ENCODE data around the gene DRD4. TPM values are rescaled to one million over a fixed set of nuclear protein-coding genes. Genes with fewer than 3 reads are reported as not detected.
A peak's percentile ranks its signal among the peaks of the same experiment; 100 is the strongest.

The DRD4 gene
- total RNA-seq (2014; rRNA removed; shearing (Covaris generic)) = not detected in 2 replicates

DNA sequence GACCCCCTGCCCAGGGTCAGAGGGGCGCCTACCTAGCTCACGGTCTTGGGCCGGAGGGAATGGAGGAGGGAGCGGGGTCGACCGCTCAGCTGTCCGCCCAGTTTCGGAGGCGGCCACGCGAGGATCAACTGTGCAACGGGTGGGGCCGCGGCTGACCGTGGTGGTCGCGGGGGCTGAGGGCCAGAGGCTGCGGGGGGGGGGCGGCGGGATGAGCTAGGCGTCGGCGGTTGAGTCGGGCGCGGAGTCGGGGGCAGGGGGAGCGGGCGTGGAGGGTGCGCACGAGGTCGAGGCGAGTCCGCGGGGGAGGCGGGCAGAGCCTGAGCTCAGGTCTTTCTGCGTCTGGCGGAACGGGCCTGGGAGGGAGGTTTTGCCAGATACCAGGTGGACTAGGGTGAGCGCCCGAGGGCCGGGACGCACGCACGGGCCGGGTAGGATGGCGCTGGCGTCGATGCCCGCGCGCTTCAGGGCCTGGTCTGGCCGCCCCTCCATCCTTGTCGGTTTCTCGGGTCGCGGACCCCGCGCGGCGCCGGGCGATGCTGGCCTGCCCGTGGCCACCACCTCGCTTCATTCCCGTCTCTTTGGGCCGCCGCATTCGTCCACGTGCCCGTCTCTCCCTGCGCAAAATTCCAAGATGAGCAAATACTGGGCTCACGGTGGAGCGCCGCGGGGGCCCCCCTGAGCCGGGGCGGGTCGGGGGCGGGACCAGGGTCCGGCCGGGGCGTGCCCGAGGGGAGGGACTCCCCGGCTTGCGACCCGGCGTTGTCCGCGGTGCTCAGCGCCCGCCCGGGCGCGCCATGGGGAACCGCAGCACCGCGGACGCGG lies at the start of gene DRD4:
Gene DRD4, plus strand, starts transcription at position 759 of the 822 bp plus-strand sequence. Its CDS starts 36 bp downstream, at position 795.
- DNase-seq (ENCODE audit: low spot score) = no peak

DNA sequence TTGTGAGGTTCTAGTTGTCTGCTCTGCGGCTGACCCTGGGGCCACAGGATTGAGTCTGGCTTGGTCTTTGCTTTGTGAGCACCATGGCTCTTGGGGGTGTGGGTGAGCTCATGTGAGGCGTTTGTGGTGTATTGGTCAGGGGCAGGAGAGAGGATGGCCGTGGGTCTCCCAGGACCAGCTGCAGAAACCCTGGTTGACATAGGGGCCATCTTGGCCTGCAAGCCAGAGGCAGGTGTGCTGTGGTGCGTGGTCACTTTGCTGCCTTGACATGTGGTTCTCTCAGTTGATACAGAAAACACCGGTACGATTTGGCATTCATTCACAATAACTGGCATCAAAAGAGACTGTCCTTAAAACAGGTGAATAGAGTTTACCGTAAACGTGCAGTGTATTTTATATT lies 49.5 kb upstream of the DRD4 start:
- no peak for DNase-seq (ENCODE audit: low spot score)

DNA sequence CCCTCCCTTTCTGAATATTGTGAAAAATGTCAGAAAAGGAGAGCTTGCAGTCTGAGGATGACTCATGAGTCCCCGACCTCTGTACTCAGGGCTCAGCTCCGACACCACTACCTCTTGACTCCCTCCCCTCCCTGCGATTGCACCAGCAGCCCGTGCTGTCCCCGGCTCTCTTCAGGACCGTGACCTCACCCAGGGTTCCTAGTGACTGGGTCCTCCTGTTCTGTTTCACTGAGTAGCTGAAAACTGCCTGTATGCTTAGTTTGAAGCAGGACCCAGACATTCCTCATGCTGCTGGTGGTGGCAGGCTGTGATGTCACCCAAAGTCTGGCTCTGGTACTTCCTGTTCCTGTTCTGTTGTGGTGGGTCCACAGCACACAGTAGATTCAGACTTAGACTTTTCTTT lies 49.1 kb upstream of the DRD4 start:
- no peak for DNase-seq (ENCODE audit: low spot score)

DNA sequence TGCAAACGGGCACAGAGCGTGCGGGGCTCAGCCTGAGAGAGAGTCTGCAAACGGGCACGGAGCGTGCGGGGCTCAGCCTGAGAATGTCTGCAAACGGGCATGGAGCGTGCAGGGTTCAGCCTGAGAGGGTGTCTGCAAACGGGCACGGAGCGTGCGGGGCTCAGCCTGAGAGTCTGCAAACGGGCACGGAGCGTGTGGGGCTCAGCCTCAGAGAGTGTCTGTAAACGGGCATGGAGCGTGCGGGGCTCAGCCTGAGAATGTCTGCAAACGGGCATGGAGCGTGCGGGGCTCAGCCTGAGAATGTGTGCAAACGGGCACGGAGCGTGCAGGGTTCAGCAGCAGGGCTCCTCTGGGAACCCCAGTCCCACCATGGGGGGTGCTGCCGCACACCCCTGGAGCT lies 47.3 kb upstream of the DRD4 start:
- no peak for DNase-seq (ENCODE audit: low spot score)

DNA sequence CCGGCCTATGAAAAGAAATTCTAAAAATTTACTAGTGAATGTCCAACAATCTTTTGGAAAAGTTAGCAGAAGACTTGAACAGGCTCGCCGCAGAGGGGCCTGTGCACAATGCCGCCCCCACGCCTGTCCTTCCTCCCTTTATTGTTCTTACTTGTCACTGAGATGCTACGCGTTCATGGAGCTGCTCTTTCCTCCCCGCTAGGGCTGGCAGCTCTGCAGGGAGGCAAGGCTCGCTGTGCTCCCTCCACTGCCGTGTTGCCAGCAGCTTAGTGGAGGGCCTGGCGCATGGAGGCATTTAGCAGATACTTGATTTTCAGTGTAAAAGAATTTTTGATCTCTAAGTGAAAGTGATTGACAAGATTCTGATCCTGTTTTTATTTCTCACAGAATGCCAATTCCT lies 46.1 kb upstream of the DRD4 start:
- no peak for DNase-seq (ENCODE audit: low spot score)

DNA sequence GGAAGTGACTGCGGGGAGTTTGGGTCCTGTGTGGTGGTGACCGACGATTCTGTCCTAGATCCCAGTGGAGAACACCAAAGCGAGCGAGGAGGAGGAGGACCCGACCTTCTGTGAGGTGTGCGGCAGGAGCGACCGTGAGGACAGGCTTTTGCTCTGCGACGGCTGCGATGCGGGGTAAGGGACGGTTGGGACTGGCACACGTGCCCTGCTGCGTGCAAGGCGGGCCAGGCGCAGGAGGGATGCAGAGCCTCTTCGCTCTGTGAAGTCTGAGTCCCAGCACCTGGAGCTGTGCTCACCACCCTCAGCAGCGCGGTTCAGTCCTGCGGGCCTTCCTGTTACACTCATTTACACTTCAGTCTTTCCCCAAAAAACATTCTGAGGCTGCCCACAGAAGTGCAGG lies 44.6 kb upstream of the DRD4 start:
- no peak for DNase-seq (ENCODE audit: low spot score)

DNA sequence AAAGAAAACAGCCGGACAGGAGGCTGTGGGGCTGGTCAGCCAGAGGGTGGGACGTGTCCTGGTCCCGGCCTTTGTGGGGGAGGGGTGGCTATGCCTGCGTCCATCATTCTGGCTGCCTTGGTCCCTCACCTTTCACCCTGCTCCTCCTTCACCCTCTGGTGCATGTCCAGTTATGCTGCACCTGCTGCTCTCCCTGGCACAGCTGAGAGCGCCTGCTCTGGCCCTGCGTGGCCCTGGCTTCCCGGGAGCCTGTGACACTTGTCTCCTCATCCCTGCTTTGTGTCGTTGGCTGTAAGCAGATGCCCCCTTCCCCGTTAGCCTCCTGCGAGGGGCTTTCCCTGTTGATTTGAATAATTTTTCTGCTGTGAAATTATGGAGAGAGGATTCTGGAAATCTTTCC lies 44.2 kb upstream of the DRD4 start:
- no peak for DNase-seq (ENCODE audit: low spot score)

DNA sequence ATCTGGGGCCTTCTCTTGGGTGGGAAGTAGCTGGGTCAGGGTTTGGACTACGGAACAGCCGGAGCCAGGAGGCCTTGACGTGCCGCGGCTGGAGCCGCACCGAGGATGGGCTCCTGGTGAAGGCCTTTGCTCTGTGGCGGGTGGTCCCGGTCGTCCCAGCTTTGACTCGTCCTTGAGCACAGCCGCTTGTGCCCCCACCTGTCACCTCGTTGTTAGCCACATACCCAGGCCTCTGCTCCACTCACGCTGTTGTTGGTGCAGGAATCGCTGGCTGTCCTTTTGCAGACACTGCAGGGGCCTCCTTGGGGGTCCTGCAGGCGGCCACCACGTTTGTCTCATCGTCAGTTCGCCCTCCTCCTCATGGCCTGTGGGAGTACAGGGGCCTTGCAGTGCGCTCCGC lies 43.7 kb upstream of the DRD4 start:
- no peak for DNase-seq (ENCODE audit: low spot score)

DNA sequence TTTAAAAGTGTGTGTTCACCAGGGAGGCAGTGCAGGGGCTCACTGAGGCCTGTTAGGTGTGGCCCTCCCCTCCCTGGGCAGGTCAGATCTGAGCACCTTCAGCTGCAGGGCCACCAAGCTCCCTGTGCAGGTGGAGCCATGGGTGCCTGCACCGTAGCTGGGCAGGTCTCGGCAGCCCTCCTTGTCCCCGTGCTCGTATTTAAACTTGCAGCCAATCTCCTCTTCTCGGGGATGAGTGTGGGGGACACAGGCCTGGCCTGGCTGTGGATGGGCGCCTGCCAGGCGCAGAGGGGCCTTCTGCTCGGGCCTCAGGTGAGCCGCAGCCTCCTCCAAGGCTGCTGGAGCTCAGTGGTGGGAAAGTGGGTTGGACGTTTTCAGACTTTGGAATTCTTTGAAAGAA lies 41.7 kb upstream of the DRD4 start:
- no peak for DNase-seq (ENCODE audit: low spot score)

DNA sequence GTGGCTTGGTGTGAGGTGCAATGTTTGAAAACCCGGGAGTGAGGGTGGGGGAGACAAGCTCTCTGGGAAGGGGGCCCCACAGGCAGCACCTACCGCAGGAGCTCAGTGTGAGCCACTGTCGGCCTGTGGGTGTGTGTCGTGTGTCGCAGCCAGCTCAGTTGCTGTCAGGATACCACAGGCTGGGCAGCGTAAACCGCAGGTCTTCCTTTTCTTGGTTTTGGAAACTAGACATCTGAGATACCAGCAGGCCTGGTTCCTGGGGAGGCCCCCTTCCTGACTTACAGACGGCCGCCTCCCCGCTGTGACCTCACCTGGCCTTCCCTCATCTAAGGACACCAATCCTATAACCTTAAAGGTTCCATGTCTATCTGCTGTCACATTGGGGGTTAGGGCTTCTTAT lies 40.7 kb upstream of the DRD4 start:
- no peak for DNase-seq (ENCODE audit: low spot score)

DNA sequence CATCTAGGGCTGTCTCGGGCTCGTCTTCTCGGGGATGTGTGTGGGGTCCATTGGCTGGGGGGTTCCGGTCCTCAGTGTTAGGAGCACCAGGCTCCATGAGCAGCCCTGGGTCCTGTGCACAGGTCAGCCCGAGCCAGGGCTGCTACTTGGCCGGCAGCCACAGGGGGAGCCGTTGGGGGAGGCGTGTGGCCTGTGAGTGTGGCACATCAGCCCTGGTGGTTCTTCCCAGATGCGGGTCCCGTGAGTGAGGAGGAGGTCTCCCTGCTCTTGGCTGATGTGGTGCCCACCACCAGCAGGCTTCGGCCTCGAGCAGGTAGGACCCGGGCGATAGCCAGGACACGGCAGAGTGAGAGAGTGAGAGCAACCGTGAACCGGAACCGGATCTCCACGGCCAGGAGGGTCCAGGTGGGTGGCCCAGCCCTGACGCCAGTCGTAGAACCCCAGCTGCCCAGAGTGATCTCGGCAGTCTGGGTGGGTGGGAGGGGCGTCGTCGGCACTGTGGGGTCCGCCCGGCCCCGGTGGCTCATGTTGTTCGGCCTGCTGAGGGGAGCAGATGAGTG lies 39.8 kb upstream of the DRD4 start:
- no peak for DNase-seq (ENCODE audit: low spot score)

DNA sequence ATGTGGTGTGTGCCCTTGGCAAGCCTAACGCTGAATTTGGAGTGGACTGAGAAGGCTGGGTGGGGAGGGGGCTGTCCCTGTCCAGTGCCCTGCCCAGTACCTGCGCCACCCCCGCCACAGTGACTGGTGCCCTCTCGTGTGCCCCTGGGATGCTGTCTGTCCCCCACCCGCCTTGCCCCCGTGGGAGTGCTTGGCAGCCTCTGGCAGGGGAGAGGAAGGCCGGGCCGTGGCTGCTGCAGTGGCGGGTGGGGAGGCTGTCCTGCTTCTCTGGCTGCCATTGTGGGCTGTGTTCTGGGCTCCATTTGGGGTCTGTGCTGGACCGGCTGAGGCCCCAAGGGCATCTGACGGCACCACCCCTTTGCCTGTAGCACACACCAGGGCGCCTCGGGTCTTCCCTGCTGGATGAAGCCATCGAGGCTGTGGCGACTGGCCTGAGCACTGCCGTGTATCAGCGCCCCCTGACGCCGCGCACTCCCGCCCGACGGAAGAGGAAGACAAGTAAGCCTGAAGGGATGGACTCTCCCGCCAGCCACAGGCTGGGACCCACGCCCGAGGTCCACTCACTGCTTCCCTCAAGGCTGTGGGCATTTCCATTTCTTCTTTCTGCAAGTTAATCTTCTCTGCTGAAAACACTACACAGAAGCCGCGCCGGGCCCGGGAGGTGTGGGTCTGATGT lies 38.9 kb upstream of the DRD4 start:
- no peak for DNase-seq (ENCODE audit: low spot score)

DNA sequence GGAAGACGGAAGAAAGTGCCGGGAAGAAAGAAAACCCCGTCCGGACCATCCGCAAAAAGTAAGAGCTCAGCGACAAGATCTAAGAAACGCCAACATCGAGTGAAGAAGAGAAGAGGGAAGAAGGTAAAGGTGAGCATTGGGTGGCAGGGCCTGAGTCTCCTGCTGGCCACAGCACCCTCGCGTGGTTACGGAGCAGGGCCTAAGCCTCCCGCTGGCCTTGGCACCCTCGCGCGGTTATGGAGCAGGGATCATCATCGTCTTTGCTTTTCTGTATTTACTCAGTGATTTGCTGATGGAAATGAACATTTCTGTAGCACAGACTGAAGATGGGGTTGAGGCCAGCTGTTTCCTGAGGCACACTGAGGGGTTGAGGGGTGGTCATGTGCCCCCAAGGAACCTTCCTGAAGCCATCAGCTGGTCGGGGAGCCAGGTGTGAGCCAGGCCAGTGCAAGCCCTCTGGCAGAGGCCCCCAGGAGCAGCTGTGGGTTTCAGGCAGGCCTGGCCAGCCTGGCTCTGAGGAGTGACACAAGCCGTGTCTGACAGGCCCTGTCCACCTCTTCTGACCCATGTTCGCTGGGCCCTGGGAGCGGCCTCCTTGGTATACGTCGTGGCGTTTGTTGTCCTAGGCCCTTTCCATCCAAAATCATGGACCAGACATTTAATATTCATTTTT lies 35.4 kb upstream of the DRD4 start:
- no peak for DNase-seq (ENCODE audit: low spot score)

DNA sequence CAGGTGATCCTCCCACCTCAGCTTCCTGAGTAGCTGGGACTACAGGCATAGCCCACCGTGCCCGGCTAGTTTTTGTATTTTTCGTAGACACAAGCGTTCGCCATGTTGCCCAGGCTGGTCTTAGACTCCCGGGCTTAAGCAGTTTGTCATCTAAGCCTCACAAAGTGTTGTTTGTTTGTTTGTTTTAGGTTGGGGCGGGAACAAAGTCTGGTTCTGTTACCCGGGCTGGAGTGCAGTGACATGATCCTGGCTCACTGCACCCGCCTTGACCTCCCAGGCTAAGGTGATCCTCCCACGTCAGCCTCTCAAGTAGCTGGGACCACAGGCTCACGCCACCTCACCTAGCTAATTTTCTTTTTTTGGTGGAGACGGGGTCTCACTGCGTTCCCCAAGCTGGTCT lies 33.9 kb upstream of the DRD4 start:
- no peak for DNase-seq (ENCODE audit: low spot score)

DNA sequence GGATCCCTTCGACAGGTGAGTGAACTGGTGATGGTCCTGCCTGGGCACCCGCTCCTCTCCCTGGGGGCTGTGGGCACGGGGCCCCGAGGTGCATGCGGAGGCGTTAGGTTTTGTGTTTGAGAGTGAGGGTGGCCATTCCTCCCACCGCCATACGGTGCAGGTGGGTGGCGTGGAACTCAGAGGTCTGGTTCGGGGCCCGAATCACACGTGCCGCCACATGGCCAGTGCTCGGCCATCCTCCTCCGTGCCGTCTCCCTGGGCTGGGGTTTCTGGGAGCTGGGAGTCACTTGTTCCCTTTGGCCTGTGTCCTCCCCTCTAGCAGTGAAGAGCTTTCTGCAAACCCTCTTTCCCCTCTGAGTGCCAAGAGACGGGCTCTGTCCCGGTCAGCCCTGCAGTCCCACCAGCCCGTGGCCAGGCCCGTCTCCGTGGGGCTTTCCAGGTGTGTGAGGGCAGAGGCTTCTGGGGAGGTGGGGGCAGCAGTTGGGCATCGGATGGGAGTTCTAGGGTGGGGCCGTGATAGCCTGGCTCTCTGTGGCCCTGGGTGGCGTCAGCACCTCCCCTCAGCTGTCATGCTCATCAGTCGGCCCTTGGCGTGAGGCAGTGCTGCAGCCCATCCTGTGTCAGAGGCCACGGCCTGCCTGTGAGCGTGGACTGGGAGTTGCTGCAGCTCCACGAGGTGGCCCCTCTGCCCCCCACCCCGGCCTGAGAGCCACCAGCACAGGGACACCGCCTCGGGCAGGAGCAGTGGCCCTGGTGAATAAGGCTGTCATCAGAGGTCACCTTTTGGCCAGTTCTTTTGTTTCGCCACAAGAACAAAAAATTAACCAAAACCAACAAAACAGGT lies 31.6 kb upstream of the DRD4 start:
- no peak for DNase-seq (ENCODE audit: low spot score)

DNA sequence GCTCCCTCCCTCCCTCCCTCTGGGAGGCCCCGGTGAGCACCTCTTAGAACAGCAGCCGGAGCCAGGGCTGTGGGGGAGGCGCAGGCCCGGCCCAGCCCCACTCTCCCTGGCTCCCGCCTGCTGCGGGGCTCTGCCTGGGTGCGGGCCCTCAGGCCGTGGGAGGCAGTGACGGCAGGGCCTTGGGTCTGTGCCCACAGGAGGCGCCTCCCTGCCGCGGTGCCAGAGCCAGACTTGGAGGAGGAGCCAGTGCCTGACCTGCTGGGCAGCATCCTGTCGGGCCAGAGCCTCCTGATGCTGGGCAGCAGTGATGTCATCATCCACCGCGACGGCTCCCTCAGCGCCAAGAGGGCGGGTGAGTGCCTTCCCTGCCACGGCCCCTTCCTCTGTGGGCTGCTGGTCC lies 30.8 kb upstream of the DRD4 start:
- peak; percentile 97 for DNase-seq (ENCODE audit: low spot score)

DNA sequence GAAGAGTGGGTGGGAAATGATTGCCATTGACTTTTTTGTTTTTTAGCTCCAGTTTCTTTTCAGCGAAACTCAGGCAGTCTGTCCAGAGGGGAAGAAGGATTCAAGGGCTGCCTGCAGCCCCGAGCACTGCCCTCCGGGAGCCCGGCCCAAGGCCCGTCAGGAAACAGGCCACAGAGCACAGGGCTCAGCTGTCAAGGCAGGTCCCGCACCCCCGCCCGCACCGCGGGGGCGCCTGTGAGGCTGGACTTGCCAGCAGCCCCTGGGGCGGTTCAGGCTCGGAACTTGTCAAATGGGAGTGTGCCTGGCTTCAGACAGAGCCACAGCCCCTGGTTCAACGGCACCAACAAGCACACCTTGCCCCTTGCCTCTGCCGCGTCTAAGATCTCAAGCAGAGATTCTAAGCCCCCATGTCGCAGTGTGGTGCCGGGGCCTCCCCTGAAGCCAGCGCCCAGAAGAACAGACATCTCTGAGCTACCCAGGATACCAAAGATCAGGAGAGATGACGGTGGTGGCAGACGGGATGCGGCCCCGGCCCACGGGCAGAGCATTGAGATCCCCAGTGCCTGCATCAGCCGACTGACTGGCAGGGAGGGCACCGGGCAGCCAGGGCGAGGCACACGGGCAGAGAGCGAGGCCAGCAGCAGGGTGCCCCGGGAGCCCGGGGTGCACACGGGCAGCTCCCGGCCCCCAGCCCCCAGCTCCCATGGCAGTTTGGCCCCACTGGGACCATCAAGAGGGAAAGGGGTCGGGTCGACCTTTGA lies 29.9 kb upstream of the DRD4 start:
- DNase-seq (ENCODE audit: low spot score) = no peak

DNA sequence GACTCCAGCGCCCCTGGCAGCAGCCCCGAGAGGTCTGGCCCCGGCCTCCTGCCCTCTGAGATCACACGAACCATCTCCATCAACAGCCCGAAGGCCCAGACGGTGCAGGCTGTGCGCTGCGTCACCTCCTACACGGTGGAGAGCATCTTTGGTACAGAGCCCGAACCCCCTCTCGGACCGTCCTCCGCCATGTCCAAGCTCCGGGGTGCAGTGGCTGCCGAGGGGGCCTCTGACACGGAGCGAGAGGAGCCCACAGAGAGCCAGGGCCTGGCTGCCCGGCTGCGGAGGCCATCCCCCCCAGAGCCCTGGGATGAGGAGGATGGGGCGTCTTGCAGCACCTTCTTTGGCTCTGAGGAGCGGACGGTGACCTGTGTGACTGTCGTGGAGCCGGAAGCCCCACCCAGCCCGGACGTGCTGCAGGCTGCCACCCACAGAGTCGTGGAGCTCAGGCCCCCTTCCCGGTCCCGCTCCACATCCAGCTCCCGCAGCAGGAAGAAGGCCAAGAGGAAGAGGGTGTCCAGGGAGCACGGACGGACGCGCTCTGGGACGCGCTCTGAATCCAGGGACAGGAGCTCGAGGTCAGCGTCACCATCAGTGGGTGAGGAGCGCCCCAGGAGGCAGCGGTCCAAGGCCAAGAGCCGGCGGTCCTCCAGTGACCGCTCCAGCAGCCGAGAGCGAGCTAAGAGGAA lies 29.0 kb upstream of the DRD4 start:
- no peak for DNase-seq (ENCODE audit: low spot score)

DNA sequence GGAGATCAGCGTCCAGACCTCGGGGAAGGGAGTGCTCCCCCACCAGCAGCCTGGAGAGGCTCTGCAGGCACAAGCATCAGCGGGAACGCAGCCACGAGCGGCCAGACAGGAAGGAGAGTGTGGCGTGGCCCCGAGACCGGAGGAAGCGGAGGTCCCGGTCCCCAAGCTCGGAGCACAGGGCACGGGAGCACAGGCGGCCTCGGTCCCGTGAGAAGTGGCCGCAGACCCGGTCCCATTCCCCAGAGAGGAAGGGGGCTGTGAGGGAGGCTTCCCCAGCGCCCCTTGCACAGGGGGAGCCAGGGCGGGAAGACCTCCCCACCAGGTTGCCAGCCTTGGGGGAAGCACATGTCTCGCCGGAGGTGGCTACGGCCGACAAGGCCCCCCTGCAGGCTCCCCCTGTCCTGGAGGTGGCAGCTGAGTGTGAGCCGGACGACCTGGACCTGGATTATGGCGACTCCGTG lies 28.2 kb upstream of the DRD4 start:
- no peak for DNase-seq (ENCODE audit: low spot score)

DNA sequence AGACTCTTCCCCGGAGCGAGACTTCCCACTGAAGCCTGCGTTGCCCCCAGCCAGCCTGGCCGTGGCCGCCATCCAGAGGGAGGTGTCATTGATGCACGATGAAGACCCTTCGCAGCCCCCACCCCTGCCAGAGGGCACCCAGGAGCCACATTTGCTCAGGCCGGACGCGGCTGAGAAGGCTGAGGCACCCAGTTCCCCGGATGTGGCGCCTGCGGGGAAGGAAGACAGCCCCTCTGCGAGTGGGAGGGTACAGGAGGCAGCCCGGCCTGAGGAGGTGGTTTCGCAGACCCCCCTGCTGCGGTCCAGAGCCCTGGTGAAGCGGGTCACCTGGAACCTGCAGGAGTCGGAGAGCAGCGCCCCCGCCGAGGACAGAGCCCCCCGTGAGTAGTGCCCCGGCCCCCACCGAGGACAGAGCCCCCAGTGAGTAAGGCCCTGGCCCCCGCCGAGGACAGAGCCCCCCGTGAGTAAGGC lies 27.7 kb upstream of the DRD4 start:
- DNase-seq (ENCODE audit: low spot score) = no peak
